ENCODE measurements around the gene CCDC149. TPM values are rescaled to one million over a fixed set of nuclear protein-coding genes. Genes with fewer than 3 reads are reported as not detected.

CCDC149 gene
- total and polyA plus RNA-seq, 2 experiments from 2014 or later: 12.3 to 13.3 TPM

DNA sequence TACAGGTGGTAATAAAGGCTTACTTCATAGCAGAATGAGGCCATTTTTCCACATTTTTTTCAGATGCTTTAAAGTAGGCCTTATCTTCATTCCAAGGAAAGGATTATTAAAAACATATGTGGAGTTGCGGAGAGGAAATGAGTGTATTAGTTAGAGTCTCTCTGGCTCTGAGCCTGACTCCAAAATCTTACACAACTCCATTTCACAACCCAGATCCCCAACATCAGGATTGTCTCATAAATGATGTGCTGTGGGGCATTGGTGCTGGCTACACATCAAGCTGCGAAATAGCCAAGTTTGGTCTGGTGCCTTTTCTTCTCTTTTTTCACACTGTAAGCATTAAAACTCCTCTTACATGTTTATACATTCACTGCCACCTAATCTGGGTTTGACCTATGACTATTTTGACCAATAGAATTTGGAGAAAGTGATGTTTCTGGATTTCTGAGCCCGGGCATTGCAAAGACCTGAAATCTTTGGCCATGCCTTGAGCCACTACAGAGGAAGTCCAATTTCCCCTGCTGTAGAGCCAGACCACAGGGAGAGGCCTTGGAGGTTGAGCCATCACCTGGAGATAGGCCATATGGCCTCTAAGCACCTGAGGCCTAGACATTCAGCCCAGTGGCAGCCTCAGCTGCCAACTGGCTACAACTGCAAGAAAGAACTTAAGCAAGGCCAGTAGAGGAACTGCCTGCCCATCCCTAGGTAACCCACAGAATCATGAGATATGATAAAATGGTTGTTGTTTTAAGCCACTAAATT lies 134.2 kb downstream of the CCDC149 start:
- Histone ChIP-seq H3K9me2 (replicated peaks; ENCODE audit: insufficient read depth) (no peaks in the 10 kb centered on the region), H3K79me2 (no peaks in the 10 kb centered on the region), H2AFZ (no peak overlapping the region), H3K36me3 (replicated peaks; ENCODE audit: insufficient read depth, low read depth) (no peaks in the 10 kb centered on the region), H4K20me1 (ENCODE audit: insufficient read depth, poor library complexity, severe bottlenecking) (no peaks in the 10 kb centered on the region), H3K4me3 (no peak overlapping the region), H3K9me3 (ENCODE audit: low read depth) (no peaks in the 10 kb centered on the region), H3K4me2 (no peak overlapping the region), H3K27ac (peak overlapping the region; percentile 21), H3K27me3 (no peaks in the 10 kb centered on the region), H3K4me1 (ENCODE audit: insufficient read depth) (peaks cover 5% of the 10 kb centered on the region)
- 33% methylated on average over 3 of the region's 3 CpGs for WGBS (ENCODE audit: low lambda C conversion rate, missing lambda C conversion rate)
- TF ChIP-seq, protein P1, sequence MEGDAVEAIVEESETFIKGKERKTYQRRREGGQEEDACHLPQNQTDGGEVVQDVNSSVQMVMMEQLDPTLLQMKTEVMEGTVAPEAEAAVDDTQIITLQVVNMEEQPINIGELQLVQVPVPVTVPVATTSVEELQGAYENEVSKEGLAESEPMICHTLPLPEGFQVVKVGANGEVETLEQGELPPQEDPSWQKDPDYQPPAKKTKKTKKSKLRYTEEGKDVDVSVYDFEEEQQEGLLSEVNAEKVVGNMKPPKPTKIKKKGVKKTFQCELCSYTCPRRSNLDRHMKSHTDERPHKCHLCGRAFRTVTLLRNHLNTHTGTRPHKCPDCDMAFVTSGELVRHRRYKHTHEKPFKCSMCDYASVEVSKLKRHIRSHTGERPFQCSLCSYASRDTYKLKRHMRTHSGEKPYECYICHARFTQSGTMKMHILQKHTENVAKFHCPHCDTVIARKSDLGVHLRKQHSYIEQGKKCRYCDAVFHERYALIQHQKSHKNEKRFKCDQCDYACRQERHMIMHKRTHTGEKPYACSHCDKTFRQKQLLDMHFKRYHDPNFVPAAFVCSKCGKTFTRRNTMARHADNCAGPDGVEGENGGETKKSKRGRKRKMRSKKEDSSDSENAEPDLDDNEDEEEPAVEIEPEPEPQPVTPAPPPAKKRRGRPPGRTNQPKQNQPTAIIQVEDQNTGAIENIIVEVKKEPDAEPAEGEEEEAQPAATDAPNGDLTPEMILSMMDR (IDR thresholded peaks at IDR 0.05; ENCODE audit: poor library complexity): no peak
- TF ChIP-seq EZH2phosphoT487 (IDR thresholded peaks at IDR 0.05; ENCODE audit: low read depth, severe bottlenecking, unreplicated experiment): no peak
- TF ChIP-seq EZH2 (IDR thresholded peaks at IDR 0.05; ENCODE audit: borderline replicate concordance): no peak
- peak; percentile 66 for DNase-seq (ENCODE audit: low spot score)

DNA sequence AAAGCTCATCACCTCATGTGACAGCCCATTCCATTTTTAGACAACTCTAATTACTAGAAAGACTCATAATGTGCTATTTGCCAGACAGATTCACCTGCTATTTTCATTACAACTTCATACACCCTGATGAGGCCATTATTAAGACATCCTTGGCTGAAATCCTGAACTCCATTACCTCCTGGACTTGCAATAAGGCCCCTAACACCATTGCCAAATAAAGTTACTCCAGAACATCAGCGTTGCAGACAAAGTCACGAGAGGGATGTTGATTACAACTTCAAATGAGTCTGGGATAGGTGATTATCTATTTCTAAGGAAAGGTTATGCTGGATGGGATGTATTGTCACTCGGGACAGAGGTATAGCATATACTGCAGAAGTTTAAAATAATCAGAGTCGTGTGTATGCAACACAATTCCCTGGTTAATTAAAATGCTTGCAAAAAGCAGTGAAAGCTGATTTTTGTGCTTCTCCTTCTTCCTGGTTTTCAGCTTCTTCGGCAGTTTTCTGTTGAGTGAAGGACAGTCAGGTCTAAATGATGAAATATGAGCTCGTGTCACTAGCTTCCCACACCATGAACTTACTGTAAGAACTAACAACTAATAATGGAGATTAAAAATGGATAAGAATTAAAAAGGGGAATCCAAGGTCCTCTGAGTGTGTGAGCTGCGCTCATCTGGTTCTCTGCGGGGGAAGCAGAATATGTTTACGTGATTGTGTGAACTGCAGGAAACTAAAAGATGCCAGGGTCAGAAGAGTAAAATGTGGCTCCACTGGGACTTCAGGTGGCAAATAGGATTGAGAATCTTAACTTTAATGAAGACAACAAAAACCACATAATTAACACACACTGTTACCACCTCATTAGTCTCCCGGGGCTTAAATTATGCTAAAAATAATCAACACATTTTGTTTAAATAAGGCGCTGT lies 135.0 kb downstream of the CCDC149 start:
- H3K4me1 ChIP-seq (ENCODE audit: insufficient read depth): peaks cover 5% of the 10 kb centered on the region
- no peaks in the 10 kb centered on the region for H3K79me2 ChIP-seq
- H3K27ac ChIP-seq: no peak overlapping the region
- no peaks in the 10 kb centered on the region for H4K20me1 ChIP-seq (ENCODE audit: insufficient read depth, poor library complexity, severe bottlenecking)
- WGBS (ENCODE audit: low lambda C conversion rate, missing lambda C conversion rate): 45% methylated on average over 11 of the region's 11 CpGs
- no peak for DNase-seq (ENCODE audit: low spot score)
- no peaks in the 10 kb centered on the region for H3K9me3 ChIP-seq (ENCODE audit: low read depth)
- no peak for TF ChIP-seq EZH2 (IDR thresholded peaks at IDR 0.05; ENCODE audit: borderline replicate concordance)
- TF ChIP-seq EZH2phosphoT487 (IDR thresholded peaks at IDR 0.05; ENCODE audit: low read depth, severe bottlenecking, unreplicated experiment): no peak
- TF ChIP-seq, protein P1 (IDR thresholded peaks at IDR 0.05; ENCODE audit: poor library complexity): no peak
- no peak overlapping the region for H3K4me3 ChIP-seq
- H3K9me2 ChIP-seq (replicated peaks; ENCODE audit: insufficient read depth): no peaks in the 10 kb centered on the region
- no peaks in the 10 kb centered on the region for H3K27me3 ChIP-seq
- H2AFZ ChIP-seq: no peak overlapping the region
- no peaks in the 10 kb centered on the region for H3K36me3 ChIP-seq (replicated peaks; ENCODE audit: insufficient read depth, low read depth)
- H3K4me2 ChIP-seq: no peak overlapping the region

DNA sequence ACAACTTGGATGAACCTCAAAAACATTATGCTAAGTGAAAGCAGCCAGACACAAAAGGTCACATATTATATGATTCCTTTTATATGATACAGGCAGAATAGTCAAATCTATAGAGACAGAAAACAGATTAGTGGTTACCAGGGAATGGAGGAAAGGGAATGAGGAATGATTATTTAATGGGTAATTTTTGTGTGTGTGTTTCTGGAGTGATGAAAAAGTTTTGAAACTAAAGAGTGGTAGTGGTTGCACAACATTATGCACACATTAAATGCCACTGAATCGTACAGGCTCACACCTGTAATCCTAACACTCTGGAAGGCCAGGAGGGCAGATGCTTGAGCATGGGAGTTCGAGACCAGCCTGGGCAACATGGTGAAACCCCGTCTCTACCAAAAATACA lies 137.1 kb downstream of the CCDC149 start:
- WGBS (ENCODE audit: low lambda C conversion rate, missing lambda C conversion rate): 91% methylated on average over 3 of the region's 3 CpGs
- Histone ChIP-seq H3K27me3 (no peaks in the 10 kb centered on the region), H3K9me2 (replicated peaks; ENCODE audit: insufficient read depth) (no peaks in the 10 kb centered on the region), H3K36me3 (replicated peaks; ENCODE audit: insufficient read depth, low read depth) (no peaks in the 10 kb centered on the region), H4K20me1 (ENCODE audit: insufficient read depth, poor library complexity, severe bottlenecking) (no peaks in the 10 kb centered on the region), H3K27ac (no peak overlapping the region), H3K4me1 (ENCODE audit: insufficient read depth) (peaks cover 5% of the 10 kb centered on the region), H2AFZ (no peak overlapping the region), H3K79me2 (no peaks in the 10 kb centered on the region), H3K4me2 (no peak overlapping the region), H3K9me3 (ENCODE audit: low read depth) (no peaks in the 10 kb centered on the region), H3K4me3 (no peak overlapping the region)
- DNase-seq (ENCODE audit: low spot score): no peak
- TF ChIP-seq EZH2 (IDR thresholded peaks at IDR 0.05; ENCODE audit: borderline replicate concordance) (no peak), EZH2phosphoT487 (IDR thresholded peaks at IDR 0.05; ENCODE audit: low read depth, severe bottlenecking, unreplicated experiment) (no peak)
- TF ChIP-seq, protein P1 (IDR thresholded peaks at IDR 0.05; ENCODE audit: poor library complexity): no peak
